Small intestine (tissue), 7 donors: ENCODE data around the gene DIMT1. TPM values are rescaled to one million over a fixed set of nuclear protein-coding genes. Genes with fewer than 3 reads are reported as not detected.
A peak's percentile ranks its signal among the peaks of the same experiment; 100 is the strongest.

Source experiments
- DNase-seq, 2 donors: peaks; one replicate each; pipeline versions ENCODE4 v3.0.0 to v3.0.0-alpha.2; 2013
- FAIRE-seq: peaks from 2 replicates; lab custom pipeline; 2012; peaks lifted over from hg19 to GRCh38; lab: Jason Lieb, UNC
- H3K27ac ChIP-seq, 3 donors: one replicate each; pipeline ENCODE4 v1.5.1; 2013; ENCODE audit warnings: low read length in 2 of 3, mild to moderate bottlenecking in 2 of 3, control low read depth in 1 of 3, inconsistent platforms in 1 of 3, low read depth in 1 of 3, moderate library complexity in 1 of 3
- H3K27me3 ChIP-seq, 3 donors: one replicate each; pipeline ENCODE4 v1.6.1; 2013; ENCODE audit warnings: low read length in 3 of 3, inconsistent platforms in 1 of 3; ENCODE audit not compliant: control insufficient read depth in 3 of 3, insufficient read depth in 3 of 3
- H3K36me3 ChIP-seq, 3 donors: one replicate each; pipeline ENCODE4 v1.6.1; 2013; ENCODE audit warnings: low read length in 3 of 3, inconsistent platforms in 1 of 3, low read depth in 1 of 3, mild to moderate bottlenecking in 1 of 3, moderate library complexity in 1 of 3; ENCODE audit not compliant: control insufficient read depth in 3 of 3, insufficient read depth in 2 of 3
- H3K4me1 ChIP-seq, 3 donors: one replicate each; pipeline ENCODE4 v1.6.1; 2013; ENCODE audit warnings: low read length in 2 of 3, inconsistent platforms in 1 of 3, low read depth in 1 of 3, mild to moderate bottlenecking in 1 of 3, moderate library complexity in 1 of 3; ENCODE audit not compliant: control insufficient read depth in 3 of 3, insufficient read depth in 2 of 3
- H3K4me3 ChIP-seq, 3 donors: one replicate each; pipeline ENCODE4 v1.5.1; 2013; ENCODE audit warnings: low read length in 3 of 3, control low read depth in 1 of 3, inconsistent platforms in 1 of 3, low read depth in 1 of 3, mild to moderate bottlenecking in 1 of 3, moderate library complexity in 1 of 3
- H3K9me3 ChIP-seq, 2 donors: one replicate each; pipeline ENCODE4 v1.6.1; 2013; ENCODE audit warnings: low read depth in 1 of 2, low read length in 1 of 2; ENCODE audit not compliant: control insufficient read depth in 2 of 2, insufficient read depth in 1 of 2
- WGBS, 3 donors: extraction: QIAGEN DNeasy Blood & Tissue Kit; methylation state at CpG; one replicate each; pipeline ENCODE4 v1.1.7; 2013; 5-methylcytosine and 5-hydroxymethylcytosine counted together
- polyA plus RNA-seq, 4 donors: library from polyadenylated mRNA; stranded (reverse) in 3 of 4; unstranded in 1 of 4; fragments of 200-250 nt in 3 of 4; fragments of 120-200 nt in 1 of 4; gene quantifications; one replicate each; pipeline versions ENCODE4 v1.2.1 to v1.2.3, GENCODE V29; 2013
- donor health status: healthy with polysubstance abuse.
- donor health status: control.
- donor health status: control.
- donor health status: Bipolar disorder and iron deficiency.
- donor health status: healthy.

DIMT1 gene
- polyA plus RNA-seq, 4 donors, result 4.9 to 23.7 (median 12.3) TPM

GRCh38 chr5:62376064-62376463 is 27.6 kb downstream of the DIMT1 start:
- Histone ChIP-seq H3K4me3 (no peak overlapping the region), H3K36me3 (peaks cover 8 to 29% (median 11%) of the 10 kb centered on the region in 3 donors), H3K9me3 (no peaks in the 10 kb centered on the region), H3K4me1 (no peaks in the 10 kb centered on the region), H3K27ac (no peak overlapping the region), H3K27me3 (no peaks in the 10 kb centered on the region)
- DNase-seq, result peak; percentile 63 to 84
- no peak for FAIRE-seq
- WGBS, 3 donors, result 26 to 72% (median 62%) methylated on average over 3 of the region's 3 CpGs

DNA sequence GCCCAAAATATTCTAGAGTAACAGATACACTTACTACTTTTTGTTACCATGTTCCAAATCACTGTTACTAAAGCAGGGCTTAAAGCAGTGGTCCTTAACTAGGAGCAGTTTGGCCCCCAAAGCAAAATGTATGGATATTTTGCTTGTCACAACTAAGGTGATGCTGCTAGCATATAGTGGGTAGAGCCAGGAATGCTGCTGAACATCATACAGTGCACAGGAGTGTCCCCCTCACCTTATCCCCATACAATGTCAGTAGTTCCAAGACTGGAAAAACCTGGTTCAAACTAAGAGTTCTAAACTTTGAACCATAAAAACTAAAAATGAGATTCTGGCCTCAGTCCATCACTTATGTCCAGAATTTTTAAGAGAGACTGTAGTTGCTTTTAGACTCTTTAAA is 28.1 kb downstream of the DIMT1 start:
- Histone ChIP-seq H3K9me3 (no peaks in the 10 kb centered on the region), H3K27me3 (no peaks in the 10 kb centered on the region), H3K4me3 (no peak overlapping the region), H3K4me1 (no peaks in the 10 kb centered on the region), H3K27ac (no peak overlapping the region), H3K36me3 (peaks cover 6 to 31% (median 11%) of the 10 kb centered on the region in 3 donors)
- DNase-seq, result no peak
- no peak for FAIRE-seq

DNA sequence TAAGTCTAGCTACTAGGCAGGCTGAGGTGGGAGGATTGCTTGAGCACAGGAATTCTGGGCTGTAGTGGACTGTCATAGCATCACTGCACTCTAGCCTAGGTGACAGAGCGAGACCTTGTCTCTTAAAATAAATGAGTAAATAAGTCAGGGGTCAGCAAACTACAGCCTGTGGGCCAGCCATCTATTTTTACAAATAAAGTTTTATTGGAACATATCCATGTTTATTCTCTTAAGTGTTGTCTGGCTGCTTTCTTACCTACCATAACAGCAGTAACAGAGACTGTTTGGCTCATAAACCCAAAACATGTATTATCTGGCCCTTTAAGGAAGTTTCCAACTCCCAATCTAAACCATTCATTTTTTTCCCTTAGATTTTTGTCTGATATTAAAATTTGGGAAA is 29.6 kb downstream of the DIMT1 start:
- FAIRE-seq (no peak), DNase-seq (no peak)
- no peak overlapping the region for H3K4me3 ChIP-seq
- H3K9me3 ChIP-seq, result no peaks in the 10 kb centered on the region
- 98 to 100% (median 100%) methylated on average over 1 of the region's 1 CpG for WGBS, 3 donors
- no peaks in the 10 kb centered on the region for H3K27me3 ChIP-seq
- H3K36me3 ChIP-seq, result peaks cover 2 to 27% (median 9%) of the 10 kb centered on the region in 3 donors
- no peaks in the 10 kb centered on the region for H3K4me1 ChIP-seq
- H3K27ac ChIP-seq, result no peak overlapping the region

- Histone ChIP-seq H3K9me3 (no peaks in the 10 kb centered on the region), H3K4me3 (no peak overlapping the region)
- peak; percentile 82 for FAIRE-seq
These were observed 30.3 kb downstream of the DIMT1 start for GRCh38 chr5:62373382-62373781.

GRCh38 chr5:62372600-62372999 is 31.1 kb downstream of the DIMT1 start:
- DNase-seq (no peak), FAIRE-seq (no peak)
- Histone ChIP-seq H3K4me3 (no peak overlapping the region), H3K36me3 (peaks cover 2 to 25% (median 7%) of the 10 kb centered on the region in 3 donors), H3K27ac (no peak overlapping the region), H3K4me1 (no peaks in the 10 kb centered on the region), H3K27me3 (no peaks in the 10 kb centered on the region), H3K9me3 (no peaks in the 10 kb centered on the region)
- 96 to 99% (median 98%) methylated on average over 3 of the region's 3 CpGs for WGBS, 3 donors

More at GRCh38 chr5:62373382-62373781, 30.3 kb downstream of the DIMT1 start:
- Histone ChIP-seq H3K27ac (no peak overlapping the region), H3K27me3 (no peaks in the 10 kb centered on the region), H3K4me1 (no peaks in the 10 kb centered on the region), H3K36me3 (peaks cover 2 to 24% (median 7%) of the 10 kb centered on the region in 3 donors)
- DNase-seq, result no peak
- 96 to 100% (median 99%) methylated on average over 3 of the region's 3 CpGs for WGBS, 3 donors

DNA sequence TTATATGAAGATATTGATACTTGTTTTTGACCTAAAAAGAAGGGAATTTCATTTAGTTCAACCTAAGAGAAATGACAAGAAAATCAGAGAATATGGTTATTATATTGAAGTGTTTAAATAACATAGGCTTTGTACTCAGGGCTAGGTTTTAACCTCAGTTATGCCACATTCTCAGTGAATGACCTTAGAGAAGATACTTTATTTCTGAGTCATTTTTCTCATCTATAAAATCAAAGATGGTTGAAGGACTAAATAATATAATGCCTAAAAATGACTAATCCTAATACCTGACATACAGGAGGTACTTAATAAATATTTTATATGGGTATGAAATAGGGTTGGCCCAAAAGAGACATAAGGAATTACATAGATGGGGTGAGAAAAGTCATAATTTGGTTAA is 32.3 kb downstream of the DIMT1 start:
- H3K27me3 ChIP-seq, result no peaks in the 10 kb centered on the region
- H3K36me3 ChIP-seq, result peaks cover 2 to 26% (median 3%) of the 10 kb centered on the region in 3 donors
- no peaks in the 10 kb centered on the region for H3K4me1 ChIP-seq
- no peak overlapping the region for H3K4me3 ChIP-seq
- DNase-seq (no peak), FAIRE-seq (peak; percentile 5)
- H3K9me3 ChIP-seq, result no peaks in the 10 kb centered on the region
- no peak overlapping the region for H3K27ac ChIP-seq

DNA sequence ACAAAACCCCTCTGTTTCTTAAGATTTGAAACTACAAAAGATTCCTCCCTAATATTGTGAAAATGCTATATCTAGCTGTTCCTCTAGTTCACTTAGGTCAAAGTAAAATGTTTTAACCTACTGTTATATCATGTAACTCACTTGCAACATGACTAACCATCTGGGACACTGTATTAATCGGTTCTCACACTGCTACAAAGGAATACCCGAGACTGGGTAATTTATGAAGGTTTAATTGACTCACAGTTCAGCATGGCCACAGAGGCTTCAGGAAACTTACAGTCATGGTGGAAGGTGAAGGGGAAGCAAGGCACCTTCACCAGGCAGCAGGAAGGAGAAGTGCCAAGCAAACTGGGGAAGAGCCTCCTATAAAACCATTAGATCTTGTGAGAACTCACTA is 34.7 kb downstream of the DIMT1 start:
- no peak overlapping the region for H3K27ac ChIP-seq
- 83 to 94% (median 93%) methylated on average over 2 of the region's 2 CpGs for WGBS, 3 donors
- H3K4me1 ChIP-seq, result no peaks in the 10 kb centered on the region
- DNase-seq (no peak), FAIRE-seq (no peak)
- peaks cover 0 to 28% (median 4%) of the 10 kb centered on the region in 3 donors for H3K36me3 ChIP-seq
- H3K9me3 ChIP-seq, result no peaks in the 10 kb centered on the region
- H3K4me3 ChIP-seq, result no peak overlapping the region
- H3K27me3 ChIP-seq, result no peaks in the 10 kb centered on the region

DNA sequence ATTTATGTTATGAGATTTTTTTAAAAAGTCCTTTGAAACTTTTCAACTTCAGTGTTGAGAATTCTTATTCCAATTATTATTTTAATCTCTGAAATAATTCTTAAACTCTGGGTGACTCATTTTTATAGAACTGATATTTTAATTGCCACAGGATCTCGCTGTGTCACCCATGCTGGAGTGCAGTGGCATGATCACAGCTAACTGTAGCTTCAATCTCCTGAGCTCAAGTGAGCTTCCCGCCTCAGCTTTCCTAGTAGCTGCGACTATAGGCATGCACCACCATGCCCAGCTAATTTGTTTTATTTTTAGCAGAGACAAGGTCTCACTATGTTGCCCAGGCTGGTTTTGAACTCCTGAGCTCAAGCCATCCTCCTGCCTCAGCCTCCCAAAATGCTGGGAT is 41.0 kb downstream of the DIMT1 start:
- FAIRE-seq, result no peak
- Histone ChIP-seq H3K4me1 (no peaks in the 10 kb centered on the region), H3K36me3 (peaks cover 0 to 31% (median 4%) of the 10 kb centered on the region in 3 donors)

More for the DNA sequence above, 41.0 kb downstream of the DIMT1 start:
- WGBS, 3 donors, result 97 to 99% (median 98%) methylated on average over 3 of the region's 3 CpGs
- H3K9me3 ChIP-seq, result no peaks in the 10 kb centered on the region
- H3K27ac ChIP-seq, result no peak overlapping the region
- H3K27me3 ChIP-seq, result no peaks in the 10 kb centered on the region
- no peak overlapping the region for H3K4me3 ChIP-seq
- DNase-seq, result no peak
